ENCODE measurements around the gene ADAM10.
A peak's percentile ranks its signal among the peaks of the same experiment; 100 is the strongest.
"Not testable (repeated sequence)": the region's sequence is repeated elsewhere in the genome, so short reads cannot be mapped to it uniquely, and the experiment has no call there.

The ADAM10 gene, protein sequence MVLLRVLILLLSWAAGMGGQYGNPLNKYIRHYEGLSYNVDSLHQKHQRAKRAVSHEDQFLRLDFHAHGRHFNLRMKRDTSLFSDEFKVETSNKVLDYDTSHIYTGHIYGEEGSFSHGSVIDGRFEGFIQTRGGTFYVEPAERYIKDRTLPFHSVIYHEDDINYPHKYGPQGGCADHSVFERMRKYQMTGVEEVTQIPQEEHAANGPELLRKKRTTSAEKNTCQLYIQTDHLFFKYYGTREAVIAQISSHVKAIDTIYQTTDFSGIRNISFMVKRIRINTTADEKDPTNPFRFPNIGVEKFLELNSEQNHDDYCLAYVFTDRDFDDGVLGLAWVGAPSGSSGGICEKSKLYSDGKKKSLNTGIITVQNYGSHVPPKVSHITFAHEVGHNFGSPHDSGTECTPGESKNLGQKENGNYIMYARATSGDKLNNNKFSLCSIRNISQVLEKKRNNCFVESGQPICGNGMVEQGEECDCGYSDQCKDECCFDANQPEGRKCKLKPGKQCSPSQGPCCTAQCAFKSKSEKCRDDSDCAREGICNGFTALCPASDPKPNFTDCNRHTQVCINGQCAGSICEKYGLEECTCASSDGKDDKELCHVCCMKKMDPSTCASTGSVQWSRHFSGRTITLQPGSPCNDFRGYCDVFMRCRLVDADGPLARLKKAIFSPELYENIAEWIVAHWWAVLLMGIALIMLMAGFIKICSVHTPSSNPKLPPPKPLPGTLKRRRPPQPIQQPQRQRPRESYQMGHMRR

DNA sequence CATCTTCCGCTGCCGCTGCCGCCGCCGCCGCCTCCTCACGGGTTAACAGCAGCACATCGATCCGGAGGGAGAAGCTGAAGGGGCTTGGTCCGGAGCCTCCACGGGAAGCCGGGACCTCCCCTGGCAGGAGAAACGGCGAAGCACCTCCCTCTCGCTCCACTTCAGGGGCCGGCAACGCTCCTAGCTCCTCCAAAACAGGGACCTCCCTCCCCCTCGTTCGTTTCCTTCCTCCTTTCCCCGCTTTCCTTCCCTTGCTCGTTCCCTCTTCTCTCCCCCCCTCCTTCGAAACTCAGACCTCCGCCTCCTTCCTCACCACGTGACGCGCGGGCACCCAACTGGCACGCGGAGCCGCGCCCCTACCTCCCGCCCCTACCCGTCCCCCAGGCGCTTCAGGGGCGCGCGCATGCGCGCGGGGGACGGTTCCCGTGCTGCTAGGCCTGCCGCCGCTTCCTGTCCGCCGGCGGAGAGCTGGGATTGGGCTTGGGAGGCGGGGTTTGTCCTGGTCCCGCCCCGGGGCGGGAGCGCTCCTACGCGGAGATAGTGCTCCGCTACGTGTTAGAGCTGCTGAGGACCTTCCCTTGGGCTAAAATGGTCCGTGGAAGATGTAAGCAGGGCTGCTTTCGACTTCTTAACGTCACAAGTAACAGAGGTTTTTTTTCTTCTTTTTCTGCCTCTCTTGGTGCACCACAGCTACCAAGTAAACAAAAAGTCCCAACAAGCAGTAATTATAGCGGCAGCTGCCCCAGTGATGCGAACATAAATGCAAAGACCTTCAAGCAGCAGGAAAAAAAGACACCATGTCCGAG, at the start of gene ADAM10:
Gene ADAM10 (minus strand): TSS at position 176 of the 806 bp plus-strand sequence. CDS start 173 bp downstream, at position 3.
- DNase-seq = peak; percentile 99

GRCh38 chr15:58797505-58797904, 48.0 kb upstream of the ADAM10 start:
- no peak for DNase-seq

GRCh38 chr15:58795825-58796224, 46.3 kb upstream of the ADAM10 start:
- DNase-seq = no peak

GRCh38 chr15:58793862-58794261, 44.4 kb upstream of the ADAM10 start:
- peak; percentile 58 for DNase-seq

DNA sequence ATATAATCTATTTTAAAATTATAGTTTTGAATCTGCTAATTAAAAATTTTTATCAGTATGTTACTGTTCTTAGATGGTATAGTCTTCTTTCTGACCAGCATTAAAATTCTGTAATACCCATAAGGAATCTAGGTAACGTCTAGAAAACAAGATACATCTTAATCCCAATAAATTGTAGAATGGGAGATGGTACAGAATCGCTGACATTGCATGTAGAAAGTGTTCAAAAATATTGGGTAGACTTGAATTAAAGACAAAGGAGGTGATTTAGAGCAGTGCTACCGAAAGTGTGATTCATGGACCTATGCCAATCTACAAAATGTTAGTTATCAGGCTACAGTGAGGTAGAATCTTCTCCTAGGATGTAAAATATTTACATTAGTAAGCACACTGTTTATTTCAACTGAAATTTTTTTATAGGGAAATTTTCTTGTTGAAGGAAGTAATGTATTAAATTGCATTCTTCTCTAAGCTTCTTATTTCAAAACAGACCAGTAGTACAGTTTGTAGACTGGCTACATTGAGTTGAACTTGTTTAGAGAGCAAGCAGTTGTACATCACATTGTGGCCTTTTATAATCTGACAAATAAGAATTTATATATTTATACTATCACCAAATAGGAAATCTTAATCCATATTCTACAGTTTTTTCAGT, 38.7 kb upstream of the ADAM10 start:
- DNase-seq = no peak

DNA sequence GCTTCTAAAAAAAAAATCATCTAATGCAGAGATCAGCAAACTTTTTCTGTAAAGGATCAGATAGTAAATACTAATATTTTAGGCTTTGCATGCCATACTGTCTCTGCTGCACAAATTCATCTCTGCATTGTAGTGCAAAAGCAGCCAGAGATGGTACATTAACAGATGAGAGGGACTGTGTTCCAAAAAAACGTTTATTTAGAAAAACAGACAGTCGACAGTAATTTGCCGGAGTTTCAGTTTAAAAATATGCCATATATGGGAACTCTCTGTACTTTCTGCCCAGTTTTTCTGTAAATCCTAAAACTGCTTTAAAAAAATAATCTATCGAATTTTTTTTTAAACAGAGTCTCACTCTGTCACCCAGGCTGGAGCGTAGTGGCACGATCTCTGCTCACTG, 35.8 kb upstream of the ADAM10 start:
- DNase-seq = no peak

- no peak for DNase-seq
These were observed 30.0 kb upstream of the ADAM10 start for GRCh38 chr15:58779554-58779953.

DNA sequence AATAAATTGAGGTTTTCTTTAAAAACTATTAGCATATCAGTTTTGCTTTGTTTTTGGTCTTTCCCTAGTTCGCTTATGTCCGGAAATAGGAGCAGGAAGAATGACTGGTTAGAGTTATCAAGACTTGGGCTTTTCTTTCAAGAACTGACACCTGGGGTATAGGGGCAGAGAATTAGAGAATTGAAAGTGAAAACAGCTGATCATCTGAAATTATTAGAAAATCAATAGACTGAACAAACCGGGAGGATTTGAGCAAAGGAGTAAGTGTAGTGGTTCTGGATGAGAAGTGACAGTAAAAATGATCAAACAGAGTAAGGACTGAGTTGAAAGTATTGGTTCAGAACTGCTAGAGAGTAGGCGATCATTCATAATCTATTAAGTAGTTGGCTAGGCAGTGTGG, 27.6 kb upstream of the ADAM10 start:
- no peak for DNase-seq

- no peak for DNase-seq
These were observed 25.9 kb upstream of the ADAM10 start for GRCh38 chr15:58775402-58775801.

DNA sequence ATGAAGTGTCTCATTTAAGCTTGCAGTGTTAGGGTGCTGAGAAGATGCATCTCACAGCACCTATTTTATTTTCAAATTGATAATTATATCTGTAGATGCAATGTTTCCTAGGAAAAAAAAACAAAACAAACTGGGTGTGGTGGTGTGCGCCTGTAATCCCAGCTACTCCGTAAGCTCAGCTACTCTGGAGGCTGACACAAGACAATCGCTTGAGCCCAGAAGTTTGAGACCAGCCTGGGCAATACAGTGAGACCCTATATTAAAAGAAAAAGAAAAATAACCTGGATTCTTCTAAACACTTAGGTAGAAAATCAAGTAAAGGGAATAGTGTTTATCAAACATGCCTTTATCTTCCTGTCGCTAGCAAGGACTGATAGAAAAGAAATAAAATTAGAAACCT, 23.5 kb upstream of the ADAM10 start:
- DNase-seq = no peak

- DNase-seq = no peak
These were observed 22.2 kb upstream of the ADAM10 start for GRCh38 chr15:58771621-58772250.

DNA sequence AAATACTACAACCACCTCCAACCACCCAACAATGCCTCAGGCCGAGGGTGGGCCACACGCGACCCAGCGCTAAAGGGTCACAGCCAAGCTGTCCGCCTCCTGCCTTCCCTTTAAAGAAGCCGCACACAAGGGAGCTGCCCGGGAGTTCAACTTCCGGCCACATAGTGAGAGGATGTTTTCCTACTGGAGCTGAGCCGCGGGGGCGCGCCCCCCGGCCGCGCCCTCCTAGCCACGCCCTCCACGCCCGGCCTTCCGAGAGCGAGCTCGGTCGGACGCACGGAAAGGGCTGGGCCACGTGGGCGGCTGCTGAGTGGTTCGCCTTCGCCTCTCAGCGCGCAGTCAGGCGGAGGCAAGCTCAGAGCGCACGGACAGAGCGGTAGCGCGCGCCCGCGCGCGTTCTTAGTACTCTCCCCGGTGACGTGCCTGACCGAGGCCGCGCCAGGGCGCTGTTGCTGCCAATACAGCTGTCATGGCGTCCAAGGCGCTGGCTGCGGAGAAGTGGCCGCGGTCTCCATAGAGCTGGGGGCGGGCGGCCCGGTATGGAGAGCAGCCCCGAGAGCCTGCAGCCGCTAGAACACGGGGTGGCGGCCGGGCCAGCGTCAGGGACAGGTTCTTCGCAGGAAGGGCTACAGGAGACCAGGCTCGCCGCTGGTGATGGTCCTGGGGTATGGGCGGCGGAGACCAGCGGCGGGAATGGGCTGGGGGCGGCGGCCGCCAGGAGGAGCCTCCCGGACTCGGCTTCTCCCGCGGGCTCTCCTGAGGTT, 21.5 kb upstream of the ADAM10 start, which contains the start of gene MINDY2:
Gene MINDY2 (plus strand): TSS at position 446 of the 764 bp plus-strand sequence. CDS start 94 bp downstream, at position 540.
- DNase-seq = peak; percentile 99

DNA sequence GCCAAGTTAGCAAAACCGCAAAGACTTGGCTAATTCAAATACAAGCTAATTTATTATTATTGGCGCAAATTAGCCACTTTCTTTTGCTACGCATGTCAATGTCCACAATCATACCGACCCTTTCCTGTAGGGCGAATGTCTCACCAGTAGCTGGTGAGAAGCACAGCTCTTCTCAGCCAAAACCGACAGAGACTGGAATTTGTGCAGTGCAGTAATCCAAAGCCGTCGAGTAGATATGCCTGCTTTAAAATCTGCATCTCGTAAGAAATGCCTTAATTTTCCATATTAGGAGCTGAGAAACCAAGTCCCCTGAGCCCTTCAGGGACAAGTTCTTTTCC, 21.0 kb upstream of the ADAM10 start:
- peak; percentile 85 for DNase-seq

- DNase-seq = not testable (repeated sequence)
These were observed 19.1 kb upstream of the ADAM10 start for GRCh38 chr15:58768601-58769004.

DNA sequence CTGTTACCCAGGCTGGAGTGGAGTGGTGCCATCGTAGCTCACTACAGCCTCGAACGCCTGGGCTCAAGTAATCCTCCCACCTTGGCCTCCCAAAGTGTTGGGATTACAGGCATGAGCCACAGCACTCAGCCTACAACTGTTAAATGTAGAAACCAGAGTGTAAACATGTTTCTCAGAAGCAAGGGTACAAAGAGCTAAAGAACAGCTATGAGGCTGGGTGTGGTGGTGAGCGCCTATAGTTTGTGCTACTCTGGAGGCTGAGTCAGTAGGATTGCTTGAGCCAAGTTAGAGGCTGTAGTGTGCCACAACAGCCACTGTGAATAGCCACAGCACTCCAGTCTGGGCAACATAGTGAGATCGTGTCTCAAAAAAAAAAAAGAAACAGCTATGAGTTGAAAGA, 16.8 kb upstream of the ADAM10 start:
- DNase-seq = no peak

DNA sequence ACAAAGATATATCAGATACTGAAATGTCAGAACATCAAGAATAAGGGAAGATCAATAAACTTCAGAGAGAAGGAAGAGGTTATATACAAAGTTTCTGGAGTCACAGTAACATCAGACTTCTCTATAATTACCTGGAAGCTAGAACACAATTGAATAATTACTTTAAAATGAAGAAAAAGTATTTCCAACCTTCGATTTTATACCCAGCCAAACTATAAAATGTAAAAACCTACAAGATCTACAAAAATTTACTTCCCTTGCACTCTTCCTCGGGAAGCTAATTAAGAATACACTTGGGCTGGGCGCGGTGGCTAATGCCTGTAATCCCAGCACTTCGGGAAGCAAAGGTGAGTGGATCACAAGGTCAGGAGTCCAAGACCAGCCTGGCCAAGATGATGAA, 15.0 kb upstream of the ADAM10 start:
- no peak for DNase-seq

DNA sequence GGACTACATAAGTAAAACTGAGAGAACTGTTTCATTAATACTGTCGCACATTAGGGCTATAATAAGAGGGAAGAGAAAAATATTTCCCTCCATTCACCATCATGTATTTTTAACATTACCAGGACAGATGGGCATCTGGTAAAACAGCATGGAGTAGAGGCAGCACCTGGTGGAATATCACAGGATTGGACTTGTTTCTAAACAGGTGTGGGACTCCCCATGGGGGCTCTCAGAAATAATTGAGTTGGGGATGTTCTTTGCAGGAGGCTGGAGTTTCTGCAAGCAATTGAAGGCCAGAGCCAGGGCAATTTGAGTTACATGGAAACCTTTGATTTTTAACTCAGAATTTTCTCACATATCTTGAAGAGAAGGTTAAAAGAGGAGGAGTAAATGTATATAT, 13.2 kb upstream of the ADAM10 start:
- DNase-seq = no peak

DNA sequence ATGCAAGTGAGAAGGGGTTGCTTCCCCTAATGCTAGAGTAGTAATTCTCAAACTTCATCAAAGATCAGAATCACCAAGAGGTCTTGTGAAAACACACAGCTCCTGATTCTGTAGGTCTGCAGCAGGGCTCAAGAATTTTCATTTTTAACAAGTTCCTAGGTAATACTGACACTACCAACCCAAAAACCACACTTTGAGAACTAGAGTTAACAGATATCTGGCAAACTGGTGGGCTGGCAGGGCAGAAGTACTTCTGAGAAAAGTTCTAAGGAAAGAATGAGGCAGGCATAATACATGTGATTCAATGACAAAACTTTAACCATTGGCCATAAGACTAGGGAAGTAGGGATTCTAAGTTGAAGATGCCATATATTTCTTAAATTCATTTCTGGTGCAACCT, 12.8 kb upstream of the ADAM10 start:
- no peak for DNase-seq

- DNase-seq = no peak
These were observed 11.5 kb upstream of the ADAM10 start for GRCh38 chr15:58761010-58761388.

DNA sequence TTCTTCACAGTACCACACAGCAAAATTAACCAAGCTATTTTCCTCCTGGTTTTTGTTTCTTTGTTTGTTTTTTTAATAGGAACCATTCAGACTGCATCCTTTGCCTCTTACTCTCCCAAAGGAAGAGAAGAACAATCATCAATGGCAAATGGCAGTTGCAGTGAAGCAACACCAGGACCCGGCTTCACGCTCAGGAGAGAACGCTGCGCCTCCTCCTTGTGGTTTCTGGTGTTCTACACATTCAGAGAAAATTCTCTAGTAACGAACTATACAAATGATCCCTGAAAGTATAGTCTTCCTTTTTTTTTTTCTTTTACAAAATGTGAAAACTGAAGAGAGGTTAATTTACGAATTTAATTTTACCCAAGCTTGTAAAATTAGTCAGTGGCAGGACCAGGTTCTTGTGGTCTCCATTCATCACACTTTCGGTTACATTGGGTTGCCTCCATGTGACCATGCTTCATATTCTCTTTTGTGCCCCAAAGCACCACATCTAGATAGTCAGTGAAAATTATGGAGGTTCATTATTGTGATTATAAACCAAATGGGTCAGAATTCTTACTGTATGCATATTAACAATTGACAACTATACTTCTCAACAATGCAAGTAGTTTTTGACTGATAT, 11.0 kb upstream of the ADAM10 start:
- no peak for DNase-seq

- no peak for DNase-seq
These were observed 8.6 kb upstream of the ADAM10 start for GRCh38 chr15:58758141-58758540.

Data from fibroblast of skin of right biceps (primary cell).